Measurements from ENCODE around the gene SPRR4. TPM values are rescaled to one million over a fixed set of nuclear protein-coding genes. Genes with fewer than 3 reads are reported as not detected.

Gene SPRR4
- total and polyA plus RNA-seq, 2 experiments from 2014 or later: not detected

- no peak for TF ChIP-seq ZNF462 (CRISPR knock-in tag; IDR thresholded peaks at IDR 0.05)
Measured at GRCh38 chr1:152961226-152961891, 9.1 kb upstream of the SPRR4 start (continued).

- no peaks in the 10 kb centered on the region for H3K27me3 ChIP-seq (ENCODE audit: insufficient read depth)
- no peak overlapping the region for H3K4me3 ChIP-seq
- Mint-ChIP-seq H3K4me1 (no peaks in the 10 kb centered on the region), H3K27ac (no peak overlapping the region), H3K27me3 (ENCODE audit: insufficient read depth, low read depth, poor library complexity) (no peaks in the 10 kb centered on the region), H3K4me3 (no peak overlapping the region), H3K36me3 (ENCODE audit: low read depth) (no peaks in the 10 kb centered on the region; the same call in 2 of the 3 replicates), H3K9me3 (no peaks in the 10 kb centered on the region)
- no peaks in the 10 kb centered on the region for H3K4me1 ChIP-seq (ENCODE audit: insufficient read depth)
- H3K27ac ChIP-seq (ENCODE audit: low read depth): no peak overlapping the region
- TF ChIP-seq ETS1 (IDR thresholded peaks at IDR 0.05) (no peak), ZNF114 (CRISPR knock-in tag; IDR thresholded peaks at IDR 0.05) (no peak)
- H3K79me2 ChIP-seq (replicated peaks; ENCODE audit: insufficient read depth): no peaks in the 10 kb centered on the region
- H3K36me3 ChIP-seq (ENCODE audit: insufficient read depth): no peaks in the 10 kb centered on the region
- no peak for DNase-seq (ENCODE audit: low spot score)
- H3K9me2 ChIP-seq (ENCODE audit: insufficient read depth): peaks cover 15% of the 10 kb centered on the region
- no peak overlapping the region for H2AFZ ChIP-seq
- no peaks in the 10 kb centered on the region for H3F3A ChIP-seq (replicated peaks; ENCODE audit: low read depth)
- no peak for ATAC-seq
- H3K4me2 ChIP-seq: no peak overlapping the region
- H4K20me1 ChIP-seq (replicated peaks; ENCODE audit: insufficient read depth): no peaks in the 10 kb centered on the region
Measured at GRCh38 chr1:152962876-152963415, 7.5 kb upstream of the SPRR4 start.

All from GM23338 (cell line).